Natural killer cell (primary cell): ENCODE results near the gene EEF2. TPM values are rescaled to one million over a fixed set of nuclear protein-coding genes. Genes with fewer than 3 reads are reported as not detected.

Experiments used
- ATAC-seq, 3 donors: fragments of 150-1000 bp in 2 of 3; fragments of 200-7000 bp in 1 of 3; cut with Tn5 transposase; 1 replicate in 1 of 3; 2 replicates in 2 of 3; pipeline ENCODE4 v1.10.0; 2021; ENCODE audit warnings: mild to moderate bottlenecking in 2 of 3, moderate library complexity in 2 of 3
- DNase-seq, 2 donors: peaks; one replicate each; pipeline versions ENCODE4 v3.0.0 to v3.0.0-alpha.2; 2013 to 2021; ENCODE audit warnings: mixed read lengths in 1 of 2
- H3K27ac ChIP-seq: one replicate; pipeline ENCODE4 v1.5.1; 2013; ENCODE audit warnings: mild to moderate bottlenecking, low read length
- H3K27me3 ChIP-seq: one replicate; pipeline ENCODE4 v1.6.1; 2013; ENCODE audit warnings: low read length; ENCODE audit not compliant: control insufficient read depth, insufficient read depth
- H3K36me3 ChIP-seq: one replicate; pipeline ENCODE4 v1.6.1; 2013; ENCODE audit warnings: low read length; ENCODE audit not compliant: control insufficient read depth, insufficient read depth
- H3K4me1 ChIP-seq: one replicate; pipeline ENCODE4 v1.6.1; 2013; ENCODE audit warnings: low read length; ENCODE audit not compliant: control insufficient read depth, insufficient read depth
- H3K4me3 ChIP-seq: one replicate; pipeline ENCODE4 v1.5.1; 2013; ENCODE audit warnings: low read length
- H3K9me3 ChIP-seq: one replicate; pipeline ENCODE4 v1.6.1; 2013; ENCODE audit warnings: low read length; ENCODE audit not compliant: control insufficient read depth, insufficient read depth
- H3K27ac Mint-ChIP-seq, 2 donors: one replicate each; pipeline ENCODE4 v1.8.0; 2022; ENCODE audit warnings: mild to moderate bottlenecking in 2 of 2, mixed read lengths in 2 of 2, moderate library complexity in 1 of 2
- H3K27me3 Mint-ChIP-seq, 2 donors: one replicate each; pipeline ENCODE4 v1.8.0; 2022; ENCODE audit warnings: low read depth in 2 of 2, mixed read lengths in 2 of 2
- H3K36me3 Mint-ChIP-seq: one replicate; pipeline ENCODE4 v1.8.0; 2022; ENCODE audit warnings: mixed read lengths
- H3K4me1 Mint-ChIP-seq, 2 donors: one replicate each; pipeline ENCODE4 v1.8.0; 2022; ENCODE audit warnings: mixed read lengths in 2 of 2
- H3K4me3 Mint-ChIP-seq: one replicate; pipeline ENCODE4 v1.8.0; 2022; ENCODE audit warnings: mild to moderate bottlenecking, moderate library complexity, mixed read lengths
- H3K9me3 Mint-ChIP-seq, 2 donors: one replicate each; pipeline ENCODE4 v1.8.0; 2022; ENCODE audit warnings: mixed read lengths in 2 of 2
- CTCF ChIP-seq: fragments of 200-600 bp; IDR thresholded peaks from one replicate; pipeline ENCODE4 v1.8.0; 2022; ENCODE audit warnings: antibody characterized with exemption
- WGBS: methylation state at CpG from one replicate; pipeline ENCODE4 v1.1.7; 2013; ENCODE audit warnings: missing lambda C conversion rate; ENCODE audit not compliant: insufficient coverage; 5-methylcytosine and 5-hydroxymethylcytosine counted together
- intact Hi-C: fragments of 100-400 bp; cut with micrococcal nuclease; formaldehyde crosslinking; loops from one replicate; pipeline ENCODE4 v1.14.2; 2022
- total RNA-seq, 4 donors: library from RNA; stranded (reverse); fragments of 120-200 nt in 1 of 4; gene quantifications; one replicate each; pipeline versions ENCODE4 v1.2.3 to v1.2.4, GENCODE V29; 2013 to 2022

Gene EEF2
- total RNA-seq, 3 donors from 2014 or later (not counting 1 experiment from before 2014, with no cell fraction given): 1,302 to 1,442 (median 1,437) TPM

GRCh38 chr19:3981736-3982681 lies 3.3 kb downstream of the EEF2 start:
- H3K27me3 Mint-ChIP-seq: no peaks in the 10 kb centered on the region
- 93% methylated on average over 39 of the region's 39 CpGs for WGBS
- H3K27ac Mint-ChIP-seq: peak overlapping the region; percentile 58 to 91
- H3K9me3 ChIP-seq: no peaks in the 10 kb centered on the region
- TF ChIP-seq CTCF: no peak
- H3K27ac ChIP-seq: no peak overlapping the region
- DNase-seq (peak in 1 of 2 donors; percentile 29), ATAC-seq (no peak)
- peaks cover 71% of the 10 kb centered on the region for H3K36me3 ChIP-seq
- H3K4me1 Mint-ChIP-seq: peaks cover 39 to 44% of the 10 kb centered on the region in 2 donors
- H3K36me3 Mint-ChIP-seq: peaks cover 7% of the 10 kb centered on the region
- no peaks in the 10 kb centered on the region for H3K9me3 Mint-ChIP-seq
- H3K27me3 ChIP-seq: no peaks in the 10 kb centered on the region
- H3K4me1 ChIP-seq: peaks cover 50% of the 10 kb centered on the region
- no peak overlapping the region for H3K4me3 ChIP-seq
- intact Hi-C loops: loop anchor here (10.0 kb wide), 1 partner anchor 197 kb away; the partner anchor contains the start of gene MATK
- H3K4me3 Mint-ChIP-seq: no peak overlapping the region

GRCh38 chr19:3981373-3981735 lies 3.9 kb downstream of the EEF2 start:
- H3K27me3 ChIP-seq: no peaks in the 10 kb centered on the region
- peaks cover 7% of the 10 kb centered on the region for H3K36me3 Mint-ChIP-seq
- no peaks in the 10 kb centered on the region for H3K27me3 Mint-ChIP-seq
- peak overlapping the region; percentile 32 for H3K4me3 Mint-ChIP-seq
- H3K4me1 ChIP-seq: peaks cover 44% of the 10 kb centered on the region
- intact Hi-C loops: loop anchor here (10.0 kb wide), 1 partner anchor 197 kb away; the partner anchor contains the start of gene MATK
- DNase-seq: peak in 1 of 2 donors; percentile 26
- no peak for TF ChIP-seq CTCF
- no peaks in the 10 kb centered on the region for H3K9me3 Mint-ChIP-seq
- H3K4me1 Mint-ChIP-seq: peaks cover 34 to 39% of the 10 kb centered on the region in 2 donors
- ATAC-seq: no peak
- H3K9me3 ChIP-seq: no peaks in the 10 kb centered on the region
- peaks cover 78% of the 10 kb centered on the region for H3K36me3 ChIP-seq
- H3K27ac Mint-ChIP-seq: peak overlapping the region in 1 of 2 donors; percentile 58
- WGBS: 87% methylated on average over 10 of the region's 10 CpGs
- no peak overlapping the region for H3K27ac ChIP-seq
- H3K4me3 ChIP-seq: no peak overlapping the region

- no peak overlapping the region for H3K4me3 Mint-ChIP-seq
- peaks cover 29 to 33% of the 10 kb centered on the region in 2 donors for H3K4me1 Mint-ChIP-seq
- H3K4me1 ChIP-seq: peaks cover 36% of the 10 kb centered on the region
- no peaks in the 10 kb centered on the region for H3K27me3 Mint-ChIP-seq
- H3K9me3 Mint-ChIP-seq: no peaks in the 10 kb centered on the region
- TF ChIP-seq CTCF: no peak
- 91% methylated on average over 31 of the region's 31 CpGs for WGBS
- no peaks in the 10 kb centered on the region for H3K27me3 ChIP-seq
- H3K27ac Mint-ChIP-seq: peak overlapping the region; percentile 43 to 58
- DNase-seq (peak in 1 of 2 donors; percentile 19), ATAC-seq (no peak)
- intact Hi-C loops: loop anchor here (10.0 kb wide), 1 partner anchor 196 kb away; the partner anchor contains the start of gene MATK
- no peak overlapping the region for H3K27ac ChIP-seq
- H3K4me3 ChIP-seq: no peak overlapping the region
- peaks cover 84% of the 10 kb centered on the region for H3K36me3 ChIP-seq
- H3K9me3 ChIP-seq: no peaks in the 10 kb centered on the region
- H3K36me3 Mint-ChIP-seq: peaks cover 7% of the 10 kb centered on the region
These were observed 4.7 kb downstream of the EEF2 start for GRCh38 chr19:3980353-3981251.
